GM10847 (cell line): ENCODE data around the gene SBF1.

Source experiments
- POLR2A ChIP-seq: IDR thresholded peaks from 2 replicates; pipeline ENCODE4 v1.6.1; 2011; ENCODE audit not compliant: insufficient read length; ENCODE audit errors: extremely low read depth

The SBF1 gene

GRCh38 chr22:50447576-50448551, 27.0 kb downstream of the SBF1 start:
- TF ChIP-seq POLR2A: no peak

DNA sequence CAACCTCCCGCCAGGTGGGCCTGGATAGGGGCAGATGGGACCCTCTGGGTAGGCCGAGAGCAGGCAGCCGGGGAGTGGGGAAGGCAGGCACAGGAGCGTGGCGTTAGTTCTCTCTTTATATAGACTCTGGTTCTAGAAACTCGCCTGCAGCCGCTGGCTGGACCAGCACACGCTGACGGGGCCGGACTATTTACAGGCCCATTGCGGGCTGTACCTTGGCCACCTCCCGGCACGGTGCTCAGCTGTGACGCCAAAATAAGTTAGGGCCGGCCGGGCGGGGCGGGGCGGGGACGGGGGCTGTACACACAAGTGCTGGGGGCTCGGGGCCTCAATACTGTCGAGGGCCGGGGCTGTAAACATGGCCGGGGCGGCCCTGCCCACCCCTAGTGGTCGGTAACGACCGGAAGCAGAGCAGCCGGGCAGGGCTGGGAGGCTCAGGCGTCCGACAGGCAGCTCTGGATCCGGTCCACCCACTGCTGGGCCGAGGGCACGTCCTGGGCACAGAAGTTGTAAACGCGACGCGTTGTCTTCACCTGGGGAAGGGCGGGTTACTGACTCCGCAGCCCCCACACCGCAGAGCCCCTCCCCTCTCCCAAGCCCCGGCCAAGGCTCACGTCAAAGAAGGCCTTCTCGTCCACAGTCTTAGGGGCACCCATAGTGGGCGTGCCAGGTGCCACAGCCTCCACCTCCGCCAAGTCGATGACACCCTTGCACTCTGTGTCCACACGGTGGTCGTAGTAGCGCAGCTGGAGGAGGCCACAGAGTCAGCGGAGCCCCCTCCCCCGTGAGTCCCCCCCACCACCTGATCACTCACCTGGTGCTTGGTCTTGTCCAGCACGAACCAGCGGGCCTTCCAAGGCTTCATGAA, 27.9 kb downstream of the SBF1 start:
- TF ChIP-seq POLR2A: no peak

- no peak for TF ChIP-seq POLR2A
These were observed 28.7 kb downstream of the SBF1 start for GRCh38 chr22:50445880-50446707.

GRCh38 chr22:50445071-50445879, 29.6 kb downstream of the SBF1 start:
- TF ChIP-seq POLR2A: no peak

- no peak for TF ChIP-seq POLR2A
These were observed 30.2 kb downstream of the SBF1 start for GRCh38 chr22:50444663-50445062.

DNA sequence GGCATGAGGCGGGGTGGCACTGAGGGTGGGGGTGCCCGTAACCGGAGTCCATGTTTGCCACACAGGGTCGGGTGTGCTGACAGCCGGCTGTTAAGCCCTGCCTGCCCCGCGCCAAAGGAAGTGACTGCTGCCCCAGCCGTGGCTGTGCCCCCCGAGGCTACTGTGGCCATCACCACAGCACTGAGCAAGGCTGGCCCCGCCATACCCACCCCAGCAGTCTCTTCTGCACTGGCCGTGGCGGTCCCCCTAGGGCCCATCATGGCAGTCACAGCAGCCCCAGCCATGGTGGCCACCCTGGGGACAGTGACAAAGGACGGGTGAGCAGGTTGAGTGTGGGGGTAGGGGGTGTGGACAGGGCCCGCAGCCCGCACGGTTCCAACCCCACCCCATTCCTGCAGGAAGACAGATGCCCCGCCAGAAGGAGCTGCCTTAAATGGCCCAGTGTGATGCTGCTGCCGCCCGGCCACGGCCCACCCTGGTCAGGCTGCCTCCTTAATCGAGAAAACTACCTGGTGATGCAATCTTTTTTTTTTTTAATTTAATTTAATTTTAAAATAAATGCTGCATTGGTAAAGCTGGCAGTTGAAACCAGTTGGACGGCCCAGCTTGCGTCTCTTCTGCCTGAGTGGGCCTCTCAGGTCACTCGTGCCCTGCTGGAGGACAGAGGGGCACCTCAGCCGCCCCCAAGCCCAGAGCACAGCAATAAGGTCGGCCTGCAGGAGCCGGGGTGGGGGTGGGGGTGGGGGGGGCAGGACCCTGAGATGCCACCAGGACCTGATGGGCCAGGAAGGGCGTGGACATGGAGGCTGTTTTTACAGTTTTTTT, 30.8 kb downstream of the SBF1 start:
- TF ChIP-seq POLR2A: no peak

DNA sequence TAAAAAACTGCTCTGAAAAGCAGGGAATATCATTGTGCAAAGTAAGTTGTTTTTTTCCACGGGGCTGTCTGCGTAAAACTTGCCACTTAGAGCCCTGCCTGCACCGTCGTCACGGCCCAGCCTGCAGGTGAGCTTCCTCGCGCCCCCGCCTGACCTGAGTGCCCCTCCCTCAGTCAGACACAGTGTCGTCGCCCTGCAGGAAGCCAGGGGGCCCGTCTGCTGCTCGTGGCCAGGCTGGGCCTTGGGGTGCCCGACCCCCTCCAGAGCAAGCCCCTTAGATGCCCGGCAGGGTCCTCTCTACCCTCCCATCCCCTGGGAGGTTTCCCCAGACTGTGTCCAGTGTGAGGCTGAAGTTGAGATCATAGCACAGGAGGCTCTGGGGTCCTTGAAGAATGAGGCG, 31.6 kb downstream of the SBF1 start:
- no peak for TF ChIP-seq POLR2A

DNA sequence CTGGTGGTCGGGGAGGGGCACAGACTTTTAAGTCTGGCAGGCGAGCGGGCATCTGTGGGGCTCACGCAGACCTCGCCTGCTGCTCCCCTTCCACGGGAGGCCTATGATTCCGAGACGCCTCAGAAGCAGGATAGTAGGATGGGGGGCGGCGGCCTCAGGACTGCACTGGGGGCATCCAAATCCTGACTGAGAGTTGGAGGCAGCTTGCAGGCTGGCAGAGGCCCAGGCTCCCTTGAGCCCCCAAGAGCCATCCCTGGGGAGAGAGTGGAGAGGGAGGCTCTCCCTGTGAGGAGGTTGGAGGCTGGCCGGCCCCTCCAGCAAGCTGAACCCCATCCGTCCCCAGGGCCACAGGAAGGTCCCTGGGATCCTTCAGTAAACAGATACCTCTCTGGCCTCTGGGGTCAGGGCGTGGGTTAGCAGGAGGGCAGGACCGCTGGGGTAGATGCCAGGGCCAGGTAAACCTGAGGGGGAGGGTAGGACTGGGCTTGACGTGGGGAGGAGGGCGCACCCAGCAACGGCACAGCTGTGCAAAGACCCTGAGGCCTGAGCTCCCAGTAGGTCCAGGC, 33.3 kb downstream of the SBF1 start:
- TF ChIP-seq POLR2A: no peak

DNA sequence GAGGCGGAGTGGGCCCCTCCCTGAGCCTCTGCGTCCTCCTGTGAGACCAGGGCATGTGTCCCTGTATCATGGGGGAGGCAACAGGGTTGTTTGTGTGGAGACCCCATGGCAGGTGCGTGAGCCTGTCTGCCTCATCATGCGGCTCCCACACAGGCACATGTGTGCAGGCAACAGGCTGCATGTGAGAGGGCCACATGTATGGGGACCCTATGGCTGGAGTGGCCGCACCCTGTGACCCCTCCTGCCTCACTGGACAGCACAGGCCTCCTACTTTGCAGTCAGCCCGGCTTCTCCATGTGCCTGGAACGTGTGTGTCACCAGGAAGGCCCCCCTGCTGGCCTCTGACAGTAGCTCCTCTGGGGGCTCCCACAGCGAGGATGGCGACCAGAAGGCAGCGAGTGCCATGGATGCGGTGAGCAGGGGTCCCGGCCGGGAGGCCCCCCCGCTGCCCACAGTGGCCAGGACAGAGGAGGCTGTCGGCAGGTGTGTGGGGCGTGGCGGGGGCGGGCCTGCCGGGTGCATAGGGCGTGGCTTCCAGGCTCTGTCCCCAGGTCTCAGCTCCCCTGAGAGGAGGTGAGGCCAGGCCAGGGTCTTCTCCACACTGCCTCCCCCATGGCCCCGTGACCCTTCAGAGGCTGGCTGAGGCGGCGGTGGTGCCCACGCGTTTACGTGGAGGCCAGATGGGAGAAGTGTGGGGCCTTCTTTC, 34.1 kb downstream of the SBF1 start:
- no peak for TF ChIP-seq POLR2A

- no peak for TF ChIP-seq POLR2A
These were observed 34.9 kb downstream of the SBF1 start for GRCh38 chr22:50439871-50440331.

GRCh38 chr22:50439314-50439870, 35.4 kb downstream of the SBF1 start:
- no peak for TF ChIP-seq POLR2A

GRCh38 chr22:50438305-50439275, 36.2 kb downstream of the SBF1 start:
- TF ChIP-seq POLR2A: no peak
